Skeletal muscle satellite cell (primary cell): ENCODE measurements around the gene MMP25.
"Not testable (repeated sequence)": the region's sequence is repeated elsewhere in the genome, so short reads cannot be mapped to it uniquely, and the experiment has no call there.

ENCODE experiments used
- H3K27me3 ChIP-seq: 2 replicates; pipeline ENCODE4 v1.7.0; 2013; ENCODE audit warnings: low read length; ENCODE audit not compliant: control insufficient read depth, insufficient read depth
- H3K36me3 ChIP-seq: 2 replicates; pipeline ENCODE4 v1.7.0; 2013; ENCODE audit warnings: mild to moderate bottlenecking, control low read depth, low read length; ENCODE audit not compliant: insufficient read depth
- H3K4me1 ChIP-seq: 2 replicates; pipeline ENCODE4 v1.7.0; 2013; ENCODE audit warnings: low read length; ENCODE audit not compliant: control insufficient read depth, insufficient read depth
- H3K4me2 ChIP-seq: 2 replicates; pipeline ENCODE4 v1.7.0; 2013; ENCODE audit warnings: mild to moderate bottlenecking, low read length
- H3K4me3 ChIP-seq: 2 replicates; pipeline ENCODE4 v1.7.0; 2013; ENCODE audit warnings: low read length
- H3K9ac ChIP-seq: 2 replicates; pipeline ENCODE4 v1.7.0; 2013; ENCODE audit warnings: mild to moderate bottlenecking, low read depth, low read length, moderate library complexity
- H3K9me3 ChIP-seq: replicated peaks from 2 replicates; pipeline ENCODE4 v1.7.0; 2013; ENCODE audit warnings: mild to moderate bottlenecking, control low read depth, low read length

MMP25 gene

DNA sequence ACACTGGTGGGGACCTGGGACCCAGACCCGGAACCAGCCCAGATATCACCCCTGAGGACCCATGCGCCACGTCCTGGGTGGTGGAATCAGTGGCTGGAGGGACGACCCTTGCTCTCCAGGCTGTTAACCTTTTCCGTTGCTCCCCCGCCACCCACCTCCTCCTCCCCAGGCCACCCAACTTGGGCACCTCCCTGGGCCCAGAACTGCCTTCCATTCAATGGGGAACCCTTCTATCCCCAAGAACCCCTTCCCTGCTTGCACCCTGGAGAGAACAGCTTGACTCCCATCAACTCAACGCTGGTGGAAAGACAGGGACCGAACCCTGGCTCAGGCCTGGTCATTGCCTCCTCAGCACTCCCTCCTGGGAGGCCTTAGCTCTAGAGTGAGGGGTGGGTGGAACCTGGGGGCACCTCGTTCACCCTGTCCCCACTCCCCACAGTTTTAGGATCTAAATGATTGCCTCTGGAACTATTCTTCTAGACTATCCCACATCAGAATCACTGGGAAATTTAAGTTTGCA is 13.4 kb downstream of the MMP25 start:
- no peaks in the 10 kb centered on the region for H3K9me3 ChIP-seq
- H3K36me3 ChIP-seq, result no peaks in the 10 kb centered on the region
- peaks cover 4% of the 10 kb centered on the region for H3K27me3 ChIP-seq
- peak overlapping the region; percentile 95 for H3K9ac ChIP-seq
- H3K4me1 ChIP-seq, result peaks cover 19% of the 10 kb centered on the region
- H3K4me3 ChIP-seq, result peak overlapping the region; percentile 90
- H3K4me2 ChIP-seq, result peak overlapping the region; percentile 99

DNA sequence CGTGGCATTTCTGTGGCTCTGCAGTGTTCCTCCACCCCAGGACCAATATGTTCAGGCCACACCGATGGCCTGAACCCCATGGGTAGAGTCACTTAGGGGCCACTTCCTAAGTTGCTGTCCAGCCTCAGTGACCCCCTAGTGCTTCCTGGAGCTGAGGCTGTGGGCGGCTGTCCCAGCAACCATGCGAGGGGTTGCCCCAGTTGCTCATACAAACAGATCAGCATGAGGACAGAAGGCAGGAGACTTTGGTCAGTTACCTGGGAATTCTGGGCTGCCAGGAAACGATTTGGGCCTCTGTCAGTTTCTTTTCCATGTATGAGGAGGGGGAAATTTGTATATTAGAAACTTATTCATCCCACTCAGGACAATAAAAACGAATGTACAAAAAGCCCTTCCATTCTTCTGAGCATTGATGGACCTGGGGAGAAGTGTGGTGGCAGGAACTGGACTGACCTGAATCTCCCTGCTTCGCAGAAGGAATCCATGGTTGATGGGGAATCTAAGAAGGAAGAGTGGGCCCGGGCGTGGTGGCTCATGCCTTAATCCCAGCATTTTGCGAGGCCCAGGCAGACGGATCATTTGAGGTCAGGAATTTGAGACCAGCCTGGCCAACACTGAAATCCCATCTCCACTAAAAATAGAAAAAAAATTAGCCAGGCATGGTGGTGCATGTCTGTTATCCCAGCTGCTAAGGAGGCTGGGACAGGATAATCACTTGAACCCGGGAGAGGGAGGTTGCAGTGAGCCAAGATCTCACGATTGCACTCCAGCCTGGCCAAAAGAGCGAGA is 14.2 kb downstream of the MMP25 start:
- Histone ChIP-seq H3K36me3 (no peaks in the 10 kb centered on the region), H3K9ac (no peak overlapping the region), H3K4me3 (no peak overlapping the region), H3K4me2 (no peak overlapping the region), H3K9me3 (no peaks in the 10 kb centered on the region), H3K4me1 (peaks cover 27% of the 10 kb centered on the region), H3K27me3 (peaks cover 4% of the 10 kb centered on the region)

- H3K4me1 ChIP-seq, result peaks cover 36% of the 10 kb centered on the region
- peaks cover 4% of the 10 kb centered on the region for H3K27me3 ChIP-seq
- no peaks in the 10 kb centered on the region for H3K36me3 ChIP-seq
- no peak overlapping the region for H3K4me2 ChIP-seq
- no peak overlapping the region for H3K4me3 ChIP-seq
- no peaks in the 10 kb centered on the region for H3K9me3 ChIP-seq
- H3K9ac ChIP-seq, result no peak overlapping the region
These were observed 16.2 kb downstream of the MMP25 start for GRCh38 chr16:3062553-3062952.

DNA sequence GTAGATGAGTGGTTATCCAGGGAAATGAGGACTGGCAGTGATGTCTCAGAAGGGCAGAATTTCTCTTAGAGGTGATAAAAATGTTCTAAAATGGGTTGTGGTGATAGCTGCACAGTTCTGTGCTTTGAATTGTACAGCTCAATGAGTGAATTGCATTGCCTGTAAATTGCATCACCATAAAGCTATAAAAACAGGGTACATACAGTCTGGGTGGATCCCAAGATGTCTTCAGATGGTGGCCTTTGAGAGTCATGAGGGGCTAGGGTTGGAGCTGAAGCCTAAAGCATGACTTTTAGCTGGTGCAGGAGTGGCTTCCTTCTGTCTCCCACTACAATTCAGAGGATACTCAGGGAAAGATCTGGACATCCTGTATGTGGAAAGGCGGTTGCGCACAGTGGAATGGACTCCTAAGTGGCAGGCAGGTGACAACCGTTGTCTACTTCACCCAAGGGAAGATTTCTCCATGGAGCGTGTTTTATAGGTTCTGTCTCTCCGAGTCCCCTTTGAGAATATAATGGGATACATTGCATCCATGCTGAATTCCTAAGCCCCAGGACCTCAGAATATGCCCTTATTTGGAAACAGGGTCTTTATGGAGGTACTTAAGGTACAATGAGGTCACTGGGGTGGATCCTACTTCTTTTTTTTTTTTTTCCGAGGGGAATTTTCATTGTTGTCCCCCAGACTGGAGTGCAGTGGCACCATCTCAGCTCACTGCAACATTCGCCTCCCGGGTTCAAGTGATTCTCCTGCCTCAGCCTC is 17.4 kb downstream of the MMP25 start:
- H3K9me3 ChIP-seq, result no peaks in the 10 kb centered on the region
- peaks cover 32% of the 10 kb centered on the region for H3K4me1 ChIP-seq
- no peak overlapping the region for H3K4me2 ChIP-seq
- peaks cover 4% of the 10 kb centered on the region for H3K27me3 ChIP-seq
- H3K9ac ChIP-seq, result no peak overlapping the region
- no peaks in the 10 kb centered on the region for H3K36me3 ChIP-seq
- H3K4me3 ChIP-seq, result no peak overlapping the region

DNA sequence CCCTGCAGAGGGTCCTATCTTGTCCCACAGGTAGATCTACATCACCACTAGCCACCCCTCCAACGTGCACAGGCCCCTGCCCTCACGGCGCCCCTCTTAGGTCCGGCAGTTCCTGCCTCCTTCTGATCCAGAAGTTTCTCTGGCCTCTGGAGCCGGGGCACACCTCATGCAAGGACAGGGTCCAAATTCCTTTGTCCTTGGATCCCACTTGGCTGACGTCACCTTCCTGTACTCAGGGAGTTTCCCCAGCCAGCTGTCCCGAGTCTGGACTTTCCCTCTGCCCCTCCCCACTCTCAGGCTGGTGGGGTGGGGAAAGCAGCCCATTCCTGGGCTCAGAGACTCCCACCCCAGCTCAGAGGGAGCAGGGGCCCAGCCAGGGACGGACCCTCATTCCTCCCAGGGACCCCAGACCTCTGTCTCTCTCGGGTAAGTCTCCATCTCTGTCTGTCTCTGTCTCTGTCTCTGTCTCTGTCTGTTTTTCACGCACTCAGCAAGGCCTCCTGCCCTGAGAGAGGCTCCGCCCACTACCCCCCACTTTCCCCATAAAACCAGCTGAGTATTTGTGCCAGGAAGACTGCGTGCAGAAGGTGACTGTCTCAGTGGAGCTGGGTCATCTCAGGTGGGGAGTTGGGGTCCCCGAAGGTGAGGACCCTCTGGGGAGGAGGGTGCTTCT is 18.8 kb downstream of the MMP25 start, which contains the start of gene IL32:
IL32 (plus strand) TSS at position 572 of the 673 bp plus-strand sequence. CDS start 172 bp downstream, outside the sequence.
- H3K4me3 ChIP-seq, result peak within 1 kb of the TSS; percentile 64
- H3K4me1 ChIP-seq, result peaks cover 23% of the 10 kb centered on the region

GRCh38 chr16:3065742-3066439 is 19.5 kb downstream of the MMP25 start:
- no peaks in the 10 kb centered on the region for H3K36me3 ChIP-seq
- H3K4me3 ChIP-seq, result peak overlapping the region; percentile 64
- H3K9ac ChIP-seq, result peak overlapping the region; percentile 57
- peaks cover 4% of the 10 kb centered on the region for H3K27me3 ChIP-seq
- no peaks in the 10 kb centered on the region for H3K9me3 ChIP-seq
- H3K4me1 ChIP-seq, result peaks cover 17% of the 10 kb centered on the region
- peak overlapping the region; percentile 69 for H3K4me2 ChIP-seq

More for the DNA sequence above, 18.8 kb downstream of the MMP25 start, which contains the start of gene IL32:
- Histone ChIP-seq H3K36me3 (no peaks in the 10 kb centered on the region), H3K9ac (peak within 1 kb of the TSS; percentile 57), H3K9me3 (no peaks in the 10 kb centered on the region), H3K27me3 (peaks cover 4% of the 10 kb centered on the region), H3K4me2 (peak within 1 kb of the TSS; percentile 69)

- peak overlapping the region; percentile 57 for H3K9ac ChIP-seq
- no peaks in the 10 kb centered on the region for H3K9me3 ChIP-seq
- H3K4me2 ChIP-seq, result peak overlapping the region; percentile 69
- H3K36me3 ChIP-seq, result no peaks in the 10 kb centered on the region
- peaks cover 17% of the 10 kb centered on the region for H3K4me1 ChIP-seq
- peaks cover 5% of the 10 kb centered on the region for H3K27me3 ChIP-seq
- peak overlapping the region; percentile 64 for H3K4me3 ChIP-seq
These were observed 20.0 kb downstream of the MMP25 start for GRCh38 chr16:3066440-3066748.

GRCh38 chr16:3068487-3068886 is 22.1 kb downstream of the MMP25 start:
- Histone ChIP-seq H3K4me2 (no peak overlapping the region), H3K4me3 (no peak overlapping the region), H3K9me3 (no peaks in the 10 kb centered on the region), H3K36me3 (no peaks in the 10 kb centered on the region), H3K27me3 (peaks cover 8% of the 10 kb centered on the region), H3K9ac (no peak overlapping the region), H3K4me1 (peaks cover 17% of the 10 kb centered on the region)

DNA sequence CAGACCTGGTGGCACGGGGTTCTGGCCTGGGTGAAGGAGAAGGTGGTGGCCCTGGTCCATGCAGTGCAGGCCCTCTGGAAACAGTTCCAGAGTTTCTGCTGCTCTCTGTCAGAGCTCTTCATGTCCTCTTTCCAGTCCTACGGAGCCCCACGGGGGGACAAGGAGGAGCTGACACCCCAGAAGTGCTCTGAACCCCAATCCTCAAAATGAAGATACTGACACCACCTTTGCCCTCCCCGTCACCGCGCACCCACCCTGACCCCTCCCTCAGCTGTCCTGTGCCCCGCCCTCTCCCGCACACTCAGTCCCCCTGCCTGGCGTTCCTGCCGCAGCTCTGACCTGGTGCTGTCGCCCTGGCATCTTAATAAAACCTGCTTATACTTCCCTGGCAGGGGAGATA is 22.8 kb downstream of the MMP25 start:
- not testable (repeated sequence) for H3K9me3 ChIP-seq
- peaks cover 15% of the 10 kb centered on the region for H3K27me3 ChIP-seq

DNA sequence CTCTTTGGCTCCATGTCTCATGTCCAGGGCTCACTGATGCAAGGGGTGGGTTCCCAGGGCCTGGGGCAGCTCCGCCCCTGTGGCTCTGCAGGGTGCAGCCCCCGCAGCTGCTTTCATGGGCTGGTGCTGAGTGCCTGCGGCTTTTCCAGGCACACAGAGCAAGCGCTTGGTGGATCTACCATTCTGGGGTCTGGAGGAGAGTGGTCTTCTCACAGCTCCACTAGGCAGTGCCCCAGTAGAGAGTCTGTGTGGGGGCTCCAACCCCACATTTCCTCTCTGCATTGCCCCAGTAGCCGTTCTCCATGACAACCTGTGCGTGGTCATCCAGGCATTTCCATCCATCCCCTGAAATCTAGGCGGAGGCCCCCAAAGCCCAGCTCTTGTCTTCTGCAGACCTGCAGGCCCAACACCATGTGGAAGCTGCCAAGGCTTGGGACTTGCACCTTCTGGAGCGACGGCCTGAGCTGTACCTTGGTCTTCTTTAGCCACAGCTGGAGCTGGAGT is 24.3 kb downstream of the MMP25 start:
- no peak overlapping the region for H3K4me3 ChIP-seq
- no peaks in the 10 kb centered on the region for H3K36me3 ChIP-seq
- no peaks in the 10 kb centered on the region for H3K9me3 ChIP-seq
- H3K4me1 ChIP-seq, result peaks cover 8% of the 10 kb centered on the region
- peaks cover 25% of the 10 kb centered on the region for H3K27me3 ChIP-seq
- H3K9ac ChIP-seq, result no peak overlapping the region
- no peak overlapping the region for H3K4me2 ChIP-seq

More for the DNA sequence above, 22.8 kb downstream of the MMP25 start:
- H3K9ac ChIP-seq, H3K4me2 ChIP-seq, H3K4me3 ChIP-seq, H3K36me3 ChIP-seq: not testable (repeated sequence)
- peaks cover 17% of the 10 kb centered on the region for H3K4me1 ChIP-seq
